Measurements from ENCODE around the gene DDX41. TPM values are rescaled to one million over a fixed set of nuclear protein-coding genes. Genes with fewer than 3 reads are reported as not detected.

Gene DDX41
- total RNA-seq, 1 donor from 2014 or later: 250 TPM

GRCh38 chr5:177502886-177503285 is 13.9 kb downstream of the DDX41 start:
- FAIRE-seq: no peak
- no peaks in the 10 kb centered on the region for H3K27me3 ChIP-seq (ENCODE audit: control insufficient read depth, insufficient read depth, low read length)
- no peak for TF ChIP-seq CTCF (IDR thresholded peaks at IDR 0.05; ENCODE audit: insufficient read depth, low read length, severe bottlenecking)
- no peak overlapping the region for H3K4me3 ChIP-seq (ENCODE audit: low read depth, low read length)
- H3K36me3 ChIP-seq (ENCODE audit: control insufficient read depth, insufficient read depth, low read length): no peaks in the 10 kb centered on the region
- no peak for DNase-seq (ENCODE audit: low read depth)

GRCh38 chr5:177501874-177502678 is 14.7 kb downstream of the DDX41 start:
- Histone ChIP-seq H3K27me3 (ENCODE audit: control insufficient read depth, insufficient read depth, low read length) (no peaks in the 10 kb centered on the region), H3K4me3 (ENCODE audit: low read depth, low read length) (no peak overlapping the region), H3K36me3 (ENCODE audit: control insufficient read depth, insufficient read depth, low read length) (no peaks in the 10 kb centered on the region)
- no peak for TF ChIP-seq CTCF (IDR thresholded peaks at IDR 0.05; ENCODE audit: insufficient read depth, low read length, severe bottlenecking)
- DNase-seq (ENCODE audit: low read depth): no peak
- no peak for FAIRE-seq

GRCh38 chr5:177500685-177501522 is 15.9 kb downstream of the DDX41 start:
- H3K4me3 ChIP-seq (ENCODE audit: low read depth, low read length): no peak overlapping the region
- no peak for FAIRE-seq
- no peaks in the 10 kb centered on the region for H3K36me3 ChIP-seq (ENCODE audit: control insufficient read depth, insufficient read depth, low read length)
- peak; percentile 96 for TF ChIP-seq CTCF (IDR thresholded peaks at IDR 0.05; ENCODE audit: insufficient read depth, low read length, severe bottlenecking)
- no peaks in the 10 kb centered on the region for H3K27me3 ChIP-seq (ENCODE audit: control insufficient read depth, insufficient read depth, low read length)
- DNase-seq (ENCODE audit: low read depth): peak; percentile 63

- peaks cover 3% of the 10 kb centered on the region for H3K36me3 ChIP-seq (ENCODE audit: control insufficient read depth, insufficient read depth, low read length)
- H3K27me3 ChIP-seq (ENCODE audit: control insufficient read depth, insufficient read depth, low read length): no peaks in the 10 kb centered on the region
- no peak overlapping the region for H3K4me3 ChIP-seq (ENCODE audit: low read depth, low read length)
- no peak for TF ChIP-seq CTCF (IDR thresholded peaks at IDR 0.05; ENCODE audit: insufficient read depth, low read length, severe bottlenecking)
- FAIRE-seq (no peak), DNase-seq (ENCODE audit: low read depth) (no peak)
Measured at GRCh38 chr5:177499842-177500241, 16.9 kb downstream of the DDX41 start.

- H3K36me3 ChIP-seq (ENCODE audit: control insufficient read depth, insufficient read depth, low read length): peaks cover 10% of the 10 kb centered on the region
- H3K4me3 ChIP-seq (ENCODE audit: low read depth, low read length): peak overlapping the region; percentile 79
- no peaks in the 10 kb centered on the region for H3K27me3 ChIP-seq (ENCODE audit: control insufficient read depth, insufficient read depth, low read length)
- FAIRE-seq: no peak
- DNase-seq (ENCODE audit: low read depth): no peak
- TF ChIP-seq CTCF (IDR thresholded peaks at IDR 0.05; ENCODE audit: insufficient read depth, low read length, severe bottlenecking): no peak
Measured at GRCh38 chr5:177498013-177498787, 18.6 kb downstream of the DDX41 start.
